Measurements from ENCODE around the gene PDK2. TPM values are rescaled to one million over a fixed set of nuclear protein-coding genes. Genes with fewer than 3 reads are reported as not detected.
A peak's percentile ranks its signal among the peaks of the same experiment; 100 is the strongest.

PDK2 gene
- total and polyA plus RNA-seq, 10 of the 15 experiments (the other 5 are each of a cell fraction or from before 2014, with no cell fraction given): 0.98 to 22.6 (median 12.3) TPM

DNA sequence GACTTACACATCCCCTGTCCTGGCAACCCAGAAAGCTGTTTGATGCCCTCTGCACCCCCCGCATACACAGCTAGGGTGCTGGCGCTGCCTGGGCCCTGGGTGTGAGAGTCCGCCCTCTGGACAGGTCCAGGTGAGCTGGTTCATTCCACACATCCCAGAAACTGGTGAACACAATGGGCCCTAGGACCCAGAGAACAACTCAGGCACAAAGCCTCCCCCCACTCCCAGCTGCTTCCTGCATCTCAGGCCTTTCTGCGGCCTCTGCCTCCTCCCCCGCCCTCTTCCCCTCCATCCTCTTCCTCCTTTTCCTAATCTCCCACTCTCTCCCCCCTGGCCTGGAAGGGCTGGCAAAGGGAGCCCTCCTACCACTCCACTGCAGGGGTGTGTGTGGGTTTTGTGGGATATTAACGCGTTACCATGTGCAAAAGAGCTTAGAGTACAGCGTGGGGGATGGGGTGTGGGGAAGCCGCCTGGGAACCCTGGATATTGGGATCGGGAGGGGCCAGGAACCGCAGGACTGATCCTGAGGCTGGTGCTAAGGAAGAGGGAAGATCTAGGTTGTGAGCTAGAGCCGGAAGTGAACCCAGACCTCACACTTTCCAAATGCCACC lies 56.9 kb downstream of the PDK2 start (continued):
- TF ChIP-seq, protein P1, sequence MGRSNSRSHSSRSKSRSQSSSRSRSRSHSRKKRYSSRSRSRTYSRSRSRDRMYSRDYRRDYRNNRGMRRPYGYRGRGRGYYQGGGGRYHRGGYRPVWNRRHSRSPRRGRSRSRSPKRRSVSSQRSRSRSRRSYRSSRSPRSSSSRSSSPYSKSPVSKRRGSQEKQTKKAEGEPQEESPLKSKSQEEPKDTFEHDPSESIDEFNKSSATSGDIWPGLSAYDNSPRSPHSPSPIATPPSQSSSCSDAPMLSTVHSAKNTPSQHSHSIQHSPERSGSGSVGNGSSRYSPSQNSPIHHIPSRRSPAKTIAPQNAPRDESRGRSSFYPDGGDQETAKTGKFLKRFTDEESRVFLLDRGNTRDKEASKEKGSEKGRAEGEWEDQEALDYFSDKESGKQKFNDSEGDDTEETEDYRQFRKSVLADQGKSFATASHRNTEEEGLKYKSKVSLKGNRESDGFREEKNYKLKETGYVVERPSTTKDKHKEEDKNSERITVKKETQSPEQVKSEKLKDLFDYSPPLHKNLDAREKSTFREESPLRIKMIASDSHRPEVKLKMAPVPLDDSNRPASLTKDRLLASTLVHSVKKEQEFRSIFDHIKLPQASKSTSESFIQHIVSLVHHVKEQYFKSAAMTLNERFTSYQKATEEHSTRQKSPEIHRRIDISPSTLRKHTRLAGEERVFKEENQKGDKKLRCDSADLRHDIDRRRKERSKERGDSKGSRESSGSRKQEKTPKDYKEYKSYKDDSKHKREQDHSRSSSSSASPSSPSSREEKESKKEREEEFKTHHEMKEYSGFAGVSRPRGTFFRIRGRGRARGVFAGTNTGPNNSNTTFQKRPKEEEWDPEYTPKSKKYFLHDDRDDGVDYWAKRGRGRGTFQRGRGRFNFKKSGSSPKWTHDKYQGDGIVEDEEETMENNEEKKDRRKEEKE (IDR thresholded peaks at IDR 0.05): no peak
- TF ChIP-seq MYC (IDR thresholded peaks at IDR 0.05; ENCODE audit: insufficient read depth, insufficient read length, insufficient replicate concordance, low read length, severe bottlenecking) (no peak), RUNX3 (IDR thresholded peaks at IDR 0.05; ENCODE audit: low read length) (no peak), ESRRA (IDR thresholded peaks at IDR 0.05; ENCODE audit: low read length) (no peak), NR2F1 (conservative IDR thresholded peaks at IDR 0.05) (no peak), YY1 (IDR thresholded peaks at IDR 0.05; ENCODE audit: low read depth, low read length) (no peak), EZH2 (IDR thresholded peaks at IDR 0.05; ENCODE audit: borderline replicate concordance, control insufficient read depth, low read depth, low read length) (no peak), JUND (IDR thresholded peaks at IDR 0.05; ENCODE audit: low read depth, low read length) (no peak), ZNF207 (IDR thresholded peaks at IDR 0.05; ENCODE audit: borderline replicate concordance) (no peak), EP300 (IDR thresholded peaks at IDR 0.05; ENCODE audit: borderline replicate concordance in 1 of 2, control insufficient read depth in 1 of 2, low read depth in 2 of 2, low read length in 2 of 2) (no peak; a peak in 1 of 4 replicates), SMC3 (IDR thresholded peaks at IDR 0.05; ENCODE audit: borderline replicate concordance, low read length) (no peak), CREB1 (IDR thresholded peaks at IDR 0.05; ENCODE audit: low read depth) (no peak), BHLHE40 (IDR thresholded peaks at IDR 0.05; ENCODE audit: borderline replicate concordance in 1 of 2, low read depth in 2 of 2, low read length in 1 of 2) (peak in 1 of 2 experiments; percentile 44; a peak in 1 of 4 replicates), CHD4 (IDR thresholded peaks at IDR 0.05) (no peak), GATAD2B (conservative IDR thresholded peaks at IDR 0.05; ENCODE audit: low read depth) (peak; percentile 73)
- TF ChIP-seq, protein P2, sequence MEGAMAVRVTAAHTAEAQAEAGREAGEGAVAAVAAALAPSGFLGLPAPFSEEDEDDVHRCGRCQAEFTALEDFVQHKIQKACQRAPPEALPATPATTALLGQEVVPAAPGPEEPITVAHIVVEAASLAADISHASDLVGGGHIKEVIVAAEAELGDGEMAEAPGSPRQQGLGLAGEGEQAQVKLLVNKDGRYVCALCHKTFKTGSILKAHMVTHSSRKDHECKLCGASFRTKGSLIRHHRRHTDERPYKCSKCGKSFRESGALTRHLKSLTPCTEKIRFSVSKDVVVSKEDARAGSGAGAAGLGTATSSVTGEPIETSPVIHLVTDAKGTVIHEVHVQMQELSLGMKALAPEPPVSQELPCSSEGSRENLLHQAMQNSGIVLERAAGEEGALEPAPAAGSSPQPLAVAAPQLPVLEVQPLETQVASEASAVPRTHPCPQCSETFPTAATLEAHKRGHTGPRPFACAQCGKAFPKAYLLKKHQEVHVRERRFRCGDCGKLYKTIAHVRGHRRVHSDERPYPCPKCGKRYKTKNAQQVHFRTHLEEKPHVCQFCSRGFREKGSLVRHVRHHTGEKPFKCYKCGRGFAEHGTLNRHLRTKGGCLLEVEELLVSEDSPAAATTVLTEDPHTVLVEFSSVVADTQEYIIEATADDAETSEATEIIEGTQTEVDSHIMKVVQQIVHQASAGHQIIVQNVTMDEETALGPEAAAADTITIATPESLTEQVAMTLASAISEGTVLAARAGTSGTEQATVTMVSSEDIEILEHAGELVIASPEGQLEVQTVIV (IDR thresholded peaks at IDR 0.05; ENCODE audit: borderline replicate concordance, partially characterized antibody): peak; percentile 90
- TF ChIP-seq, protein P3, sequence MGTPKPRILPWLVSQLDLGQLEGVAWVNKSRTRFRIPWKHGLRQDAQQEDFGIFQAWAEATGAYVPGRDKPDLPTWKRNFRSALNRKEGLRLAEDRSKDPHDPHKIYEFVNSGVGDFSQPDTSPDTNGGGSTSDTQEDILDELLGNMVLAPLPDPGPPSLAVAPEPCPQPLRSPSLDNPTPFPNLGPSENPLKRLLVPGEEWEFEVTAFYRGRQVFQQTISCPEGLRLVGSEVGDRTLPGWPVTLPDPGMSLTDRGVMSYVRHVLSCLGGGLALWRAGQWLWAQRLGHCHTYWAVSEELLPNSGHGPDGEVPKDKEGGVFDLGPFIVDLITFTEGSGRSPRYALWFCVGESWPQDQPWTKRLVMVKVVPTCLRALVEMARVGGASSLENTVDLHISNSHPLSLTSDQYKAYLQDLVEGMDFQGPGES (IDR thresholded peaks at IDR 0.05): no peak
- TF ChIP-seq, protein P4, sequence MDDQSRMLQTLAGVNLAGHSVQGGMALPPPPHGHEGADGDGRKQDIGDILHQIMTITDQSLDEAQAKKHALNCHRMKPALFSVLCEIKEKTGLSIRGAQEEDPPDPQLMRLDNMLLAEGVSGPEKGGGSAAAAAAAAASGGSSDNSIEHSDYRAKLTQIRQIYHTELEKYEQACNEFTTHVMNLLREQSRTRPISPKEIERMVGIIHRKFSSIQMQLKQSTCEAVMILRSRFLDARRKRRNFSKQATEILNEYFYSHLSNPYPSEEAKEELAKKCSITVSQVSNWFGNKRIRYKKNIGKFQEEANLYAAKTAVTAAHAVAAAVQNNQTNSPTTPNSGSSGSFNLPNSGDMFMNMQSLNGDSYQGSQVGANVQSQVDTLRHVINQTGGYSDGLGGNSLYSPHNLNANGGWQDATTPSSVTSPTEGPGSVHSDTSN (IDR thresholded peaks at IDR 0.05; ENCODE audit: insufficient replicate concordance, low read depth, low read length): peak; percentile 83
- TF ChIP-seq, protein P5, sequence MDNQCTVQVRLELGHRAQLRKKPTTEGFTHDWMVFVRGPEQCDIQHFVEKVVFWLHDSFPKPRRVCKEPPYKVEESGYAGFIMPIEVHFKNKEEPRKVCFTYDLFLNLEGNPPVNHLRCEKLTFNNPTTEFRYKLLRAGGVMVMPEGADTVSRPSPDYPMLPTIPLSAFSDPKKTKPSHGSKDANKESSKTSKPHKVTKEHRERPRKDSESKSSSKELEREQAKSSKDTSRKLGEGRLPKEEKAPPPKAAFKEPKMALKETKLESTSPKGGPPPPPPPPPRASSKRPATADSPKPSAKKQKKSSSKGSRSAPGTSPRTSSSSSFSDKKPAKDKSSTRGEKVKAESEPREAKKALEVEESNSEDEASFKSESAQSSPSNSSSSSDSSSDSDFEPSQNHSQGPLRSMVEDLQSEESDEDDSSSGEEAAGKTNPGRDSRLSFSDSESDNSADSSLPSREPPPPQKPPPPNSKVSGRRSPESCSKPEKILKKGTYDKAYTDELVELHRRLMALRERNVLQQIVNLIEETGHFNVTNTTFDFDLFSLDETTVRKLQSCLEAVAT (IDR thresholded peaks at IDR 0.05): peak; percentile 80
- TF ChIP-seq, protein P6, sequence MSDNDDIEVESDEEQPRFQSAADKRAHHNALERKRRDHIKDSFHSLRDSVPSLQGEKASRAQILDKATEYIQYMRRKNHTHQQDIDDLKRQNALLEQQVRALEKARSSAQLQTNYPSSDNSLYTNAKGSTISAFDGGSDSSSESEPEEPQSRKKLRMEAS (IDR thresholded peaks at IDR 0.05; ENCODE audit: low read depth, low read length): no peak
